PC-3 (cell line): ENCODE data around the gene COQ10A. TPM values are rescaled to one million over a fixed set of nuclear protein-coding genes. Genes with fewer than 3 reads are reported as not detected.
A peak's percentile ranks its signal among the peaks of the same experiment; 100 is the strongest.

Experiments used
- ATAC-seq: fragments of 200-7000 bp; cut with Tn5 transposase; 2 replicates; pipeline ENCODE4 v1.9.1; 2020; ENCODE audit warnings: mild to moderate bottlenecking, moderate library complexity
- BruUV-seq: library from RNA; stranded (reverse); fragments of 400-500 nt; replicated peaks from 2 replicates; lab custom pipeline; 2021; lab: Mats Ljungman, UMichigan
- CTCF ChIA-PET: fragments of 300-600 bp; sonication (Branson Sonifier 250); formaldehyde crosslinking; loops from one replicate; lab custom pipeline; 2022; ENCODE audit warnings: antibody characterized with exemption; lab: Charles Lee
- POLR2A ChIA-PET: fragments of 300-600 bp; sonication (Branson Sonifier 250); formaldehyde crosslinking; loops from one replicate; lab custom pipeline; 2022; ENCODE audit warnings: antibody characterized with exemption; ENCODE audit not compliant: unreplicated experiment; lab: Charles Lee
- DNase-seq: peaks from one replicate; pipeline ENCODE4 v3.0.0-alpha.2; 2015
- H2AFZ ChIP-seq: fragments of 300-600 bp; sonication (generic); 2 replicates; pipeline ENCODE4 v1.6.0; 2016; ENCODE audit warnings: antibody characterized with exemption, low read length
- H3F3A ChIP-seq: fragments of 300-600 bp; sonication (generic); one replicate; pipeline ENCODE4 v1.6.0; 2017; ENCODE audit warnings: antibody characterized with exemption, low read length, control low read depth, mild to moderate bottlenecking; ENCODE audit not compliant: unreplicated experiment
- H3K27ac ChIP-seq: fragments of 300-600 bp; sonication (generic); 2 replicates; pipeline ENCODE4 v1.5.1; 2016; ENCODE audit warnings: mild to moderate bottlenecking, low read length
- H3K27me3 ChIP-seq: fragments of 300-600 bp; sonication (generic); 2 replicates; pipeline ENCODE4 v1.6.1; 2016; ENCODE audit warnings: low read length, mixed read lengths
- H3K36me3 ChIP-seq: fragments of 300-600 bp; sonication (generic); 2 replicates; pipeline ENCODE4 v1.6.1; 2016; ENCODE audit warnings: low read depth, mixed run types, low read length, mixed read lengths
- H3K4me1 ChIP-seq: fragments of 300-600 bp; sonication (generic); 2 replicates; pipeline ENCODE4 v1.5.1; 2016; ENCODE audit warnings: low read length; ENCODE audit not compliant: insufficient read depth
- H3K4me2 ChIP-seq: fragments of 300-600 bp; sonication (generic); 2 replicates; pipeline ENCODE4 v1.6.0; 2016; ENCODE audit warnings: low read length
- H3K4me3 ChIP-seq: fragments of 300-600 bp; sonication (generic); 2 replicates; pipeline ENCODE4 v1.5.1; 2016; ENCODE audit warnings: mild to moderate bottlenecking, low read length, mixed read lengths
- H3K79me2 ChIP-seq: fragments of 300-600 bp; sonication (generic); 2 replicates; pipeline ENCODE4 v1.6.1; 2017; ENCODE audit warnings: low read length, mixed read lengths
- H3K9ac ChIP-seq: fragments of 300-600 bp; sonication (generic); 2 replicates; pipeline ENCODE4 v1.6.0; 2016; ENCODE audit warnings: mild to moderate bottlenecking, low read length
- H3K9me2 ChIP-seq: fragments of 300-600 bp; sonication (generic); replicated peaks from 2 replicates; pipeline ENCODE4 v1.6.1; 2016; ENCODE audit warnings: mixed run types, low read length, mixed read lengths
- H3K9me3 ChIP-seq: fragments of 300-600 bp; sonication (generic); 2 replicates; pipeline ENCODE4 v1.6.1; 2016; ENCODE audit warnings: low read length, mixed read lengths
- H4K20me1 ChIP-seq: fragments of 300-600 bp; sonication (generic); 2 replicates; pipeline ENCODE4 v1.6.1; 2016; ENCODE audit warnings: low read length, mixed read lengths
- EZH2 ChIP-seq: fragments of 300-600 bp; sonication (generic); IDR thresholded peaks from one replicate; pipeline ENCODE4 v1.6.1; 2017; ENCODE audit warnings: antibody characterized with exemption, mild to moderate bottlenecking, low read length; ENCODE audit not compliant: unreplicated experiment
- EZH2phosphoT487 ChIP-seq: fragments of 300-600 bp; sonication (generic); IDR thresholded peaks from 2 replicates; pipeline ENCODE4 v1.6.1; 2018; ENCODE audit warnings: mild to moderate bottlenecking, antibody characterized with exemption, low read length, borderline replicate concordance
- intact Hi-C: fragments of 100-400 bp; cut with micrococcal nuclease; formaldehyde crosslinking; loops from 2 replicates; pipeline ENCODE4 v1.9.0; 2023
- total RNA-seq: library from RNA; depleted of rRNA; stranded (reverse); fragments of >200 nt; gene quantifications from 2 replicates; pipeline ENCODE4 v1.2.3, GENCODE V29; 2014
- TF ChIP-seq, protein P1 (sequence below): fragments of 300-600 bp; sonication (generic); conservative IDR thresholded peaks from 2 replicates; pipeline ENCODE4 v1.5.1; 2017; ENCODE audit warnings: antibody characterized with exemption, low read depth, mild to moderate bottlenecking, low read length

The COQ10A gene
- total RNA-seq, 1 experiment from 2014 or later = 9.8 TPM

DNA sequence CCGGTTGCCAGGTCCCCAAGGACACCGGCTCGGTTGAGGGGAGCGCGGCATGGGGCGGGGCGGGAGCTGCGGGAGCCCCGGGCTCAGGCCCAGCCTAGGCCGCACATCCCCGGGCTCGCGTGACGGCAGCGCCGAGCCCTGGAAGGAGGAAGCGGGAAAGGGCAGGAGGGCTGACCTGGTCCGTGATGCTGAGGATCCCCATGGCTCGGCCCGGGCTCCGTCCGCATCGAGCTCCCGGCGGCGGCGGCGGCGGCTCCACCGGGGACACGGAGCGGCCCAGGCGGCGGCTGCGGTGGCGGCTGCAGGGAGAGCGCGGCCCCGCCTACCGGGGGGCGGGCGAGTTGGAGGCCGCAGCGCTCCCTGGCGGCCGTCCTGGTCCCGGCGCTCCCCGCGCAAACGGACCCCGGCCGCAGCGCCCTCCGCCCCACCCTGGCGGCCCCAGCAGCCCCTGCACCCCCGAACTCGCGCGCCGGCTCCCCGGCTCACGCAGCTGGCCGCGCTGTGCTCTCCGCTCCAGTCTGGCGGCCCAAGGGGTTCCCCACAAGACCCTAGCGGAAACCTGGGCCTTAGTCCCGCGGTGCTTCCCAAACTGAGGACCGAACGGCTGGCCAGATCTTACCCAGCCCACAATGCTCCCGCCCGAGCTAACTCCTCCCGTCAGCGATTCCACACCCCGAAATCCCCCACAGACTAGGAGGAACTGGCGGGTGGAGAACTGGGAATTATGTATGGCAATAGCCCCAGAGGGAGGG lies 8.5 kb upstream of the COQ10A start, which contains the start of gene ANKRD52:
Gene ANKRD52, minus strand, starts transcription at position 317 of the 752 bp plus-strand sequence. Its CDS starts 115 bp downstream, at position 202.
- Histone ChIP-seq H3K4me3 (peak within 1 kb of the TSS; percentile 77), H3K27me3 (no peaks in the 10 kb centered on the region), H3K36me3 (peaks cover 24% of the 10 kb centered on the region), H3K4me1 (peaks cover 31% of the 10 kb centered on the region), H3K9me2 (no peaks in the 10 kb centered on the region), H2AFZ (peak within 1 kb of the TSS; percentile 85), H4K20me1 (peaks cover 12% of the 10 kb centered on the region; the same call in 1 of the 2 replicates), H3K9ac (peak within 1 kb of the TSS; percentile 83), H3F3A (no peaks in the 10 kb centered on the region), H3K9me3 (no peaks in the 10 kb centered on the region), H3K27ac (0 out of 2 replicates have a peak within 1 kb of the TSS, but pooled peaks have one; percentile 1), H3K4me2 (peak within 1 kb of the TSS; percentile 90), H3K79me2 (peaks cover 31% of the 10 kb centered on the region)
- intact Hi-C loops = no loop called here
- peak; percentile 78 for ATAC-seq
- POLR2A ChIA-PET = interaction anchor here (0.6 to 0.7 kb wide), 2 partner anchors 40 to 263 kb away, joined by 5 to 6 read pairs; partner anchors contain the start of gene RBMS2
- BruUV-seq = no TSS peak
- TF ChIP-seq EZH2 = no peak
- TF ChIP-seq, protein P1, sequence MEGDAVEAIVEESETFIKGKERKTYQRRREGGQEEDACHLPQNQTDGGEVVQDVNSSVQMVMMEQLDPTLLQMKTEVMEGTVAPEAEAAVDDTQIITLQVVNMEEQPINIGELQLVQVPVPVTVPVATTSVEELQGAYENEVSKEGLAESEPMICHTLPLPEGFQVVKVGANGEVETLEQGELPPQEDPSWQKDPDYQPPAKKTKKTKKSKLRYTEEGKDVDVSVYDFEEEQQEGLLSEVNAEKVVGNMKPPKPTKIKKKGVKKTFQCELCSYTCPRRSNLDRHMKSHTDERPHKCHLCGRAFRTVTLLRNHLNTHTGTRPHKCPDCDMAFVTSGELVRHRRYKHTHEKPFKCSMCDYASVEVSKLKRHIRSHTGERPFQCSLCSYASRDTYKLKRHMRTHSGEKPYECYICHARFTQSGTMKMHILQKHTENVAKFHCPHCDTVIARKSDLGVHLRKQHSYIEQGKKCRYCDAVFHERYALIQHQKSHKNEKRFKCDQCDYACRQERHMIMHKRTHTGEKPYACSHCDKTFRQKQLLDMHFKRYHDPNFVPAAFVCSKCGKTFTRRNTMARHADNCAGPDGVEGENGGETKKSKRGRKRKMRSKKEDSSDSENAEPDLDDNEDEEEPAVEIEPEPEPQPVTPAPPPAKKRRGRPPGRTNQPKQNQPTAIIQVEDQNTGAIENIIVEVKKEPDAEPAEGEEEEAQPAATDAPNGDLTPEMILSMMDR = peak; percentile 63
- CTCF ChIA-PET = interaction anchor here (1.0 to 1.2 kb wide), 2 partner anchors 9 to 154 kb away, joined by 4 to 11 read pairs; partner anchors contain the start of gene COQ10A
- peak; percentile 75 for DNase-seq

DNA sequence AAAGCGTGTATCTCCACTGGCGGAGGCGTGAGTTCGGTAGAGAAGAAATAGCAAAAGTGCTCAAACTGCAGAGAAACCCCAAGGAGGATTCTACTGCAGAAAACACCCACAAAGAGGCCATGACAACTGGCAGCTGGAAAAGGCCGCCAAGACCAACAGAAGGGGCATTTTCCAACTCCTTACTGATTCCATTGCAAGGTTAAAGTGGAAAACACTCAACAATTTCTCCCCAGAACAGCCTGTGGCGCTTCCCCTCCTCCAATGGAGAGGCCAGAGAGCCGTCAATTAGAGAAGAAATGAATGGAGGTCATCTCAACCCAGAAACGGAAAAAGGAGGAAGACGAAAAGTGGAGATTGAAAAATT lies 7.9 kb upstream of the COQ10A start:
- H3K27ac ChIP-seq = 0 out of 2 replicates have a peak overlapping the region, but pooled peaks have one; percentile 1
- H2AFZ ChIP-seq = peak overlapping the region; percentile 85
- peaks cover 31% of the 10 kb centered on the region for H3K79me2 ChIP-seq
- ChIA-PET POLR2A (interaction anchor here (0.7 kb wide), 1 partner anchor 40 kb away, joined by 6 read pairs; no protein-coding TSS in a partner anchor), CTCF (interaction anchor here (1.2 kb wide), 1 partner anchor 8 kb away, joined by 11 read pairs; the partner anchor contains the start of gene COQ10A)
- intact Hi-C loops = no loop called here
- H3K4me2 ChIP-seq = peak overlapping the region; percentile 90
- ATAC-seq (no peak), DNase-seq (no peak)
- H3K4me1 ChIP-seq = peaks cover 31% of the 10 kb centered on the region
- TSS peak; percentile 80 for BruUV-seq
- peak overlapping the region; percentile 77 for H3K4me3 ChIP-seq
- no peaks in the 10 kb centered on the region for H3K9me3 ChIP-seq
- H4K20me1 ChIP-seq = peaks cover 12% of the 10 kb centered on the region; the same call in 1 of the 2 replicates
- TF ChIP-seq, protein P1 = no peak
- no peak for TF ChIP-seq EZH2
- TF ChIP-seq EZH2phosphoT487 = no peak
- no peaks in the 10 kb centered on the region for H3K27me3 ChIP-seq
- peaks cover 19% of the 10 kb centered on the region for H3K36me3 ChIP-seq
- H3K9ac ChIP-seq = peak overlapping the region; percentile 83
- no peaks in the 10 kb centered on the region for H3F3A ChIP-seq
- no peaks in the 10 kb centered on the region for H3K9me2 ChIP-seq
